Heart left ventricle (tissue), 16 donors: Measurements from ENCODE around the gene CBX5. TPM values are rescaled to one million over a fixed set of nuclear protein-coding genes. Genes with fewer than 3 reads are reported as not detected.

ENCODE experiments used
- ATAC-seq, 4 donors: fragments of 200-7000 bp; cut with Tn5 transposase; one replicate each; pipeline ENCODE4 v1.9.1; 2020 to 2022; ENCODE audit warnings: moderate library complexity in 4 of 4, mild to moderate bottlenecking in 3 of 4, moderate number of reproducible peaks in 1 of 4
- DNase-seq, 5 donors: peaks; one replicate each; pipeline ENCODE4 v3.0.0-alpha.2; 2020
- H3K27ac ChIP-seq, 12 donors: fragments of 200-600 bp; sonication (generic) in 4 of 12; one replicate each; pipeline versions ENCODE4 v1.5.0 to v1.8.0; 2016 to 2022; ENCODE audit warnings: mild to moderate bottlenecking in 2 of 12
- H3K27me3 ChIP-seq, 9 donors: fragments of 200-600 bp; sonication (generic) in 2 of 9; one replicate each; pipeline versions ENCODE4 v1.5.1 to v1.8.0; 2016 to 2022; ENCODE audit warnings: mild to moderate bottlenecking in 3 of 9
- H3K36me3 ChIP-seq, 9 donors: fragments of 200-600 bp; sonication (generic) in 2 of 9; one replicate each; pipeline versions ENCODE4 v1.5.0 to v1.8.0; 2018 to 2022; ENCODE audit warnings: mild to moderate bottlenecking in 2 of 9
- H3K4me1 ChIP-seq, 12 donors: fragments of 200-600 bp; sonication (generic) in 4 of 12; one replicate each; pipeline versions ENCODE4 v1.5.0 to v1.8.0; 2016 to 2022; ENCODE audit warnings: mild to moderate bottlenecking in 3 of 12
- H3K4me3 ChIP-seq, 12 donors: fragments of 200-600 bp; sonication (generic) in 4 of 12; one replicate each; pipeline versions ENCODE4 v1.5.0 to v1.8.0; 2017 to 2022; ENCODE audit warnings: mild to moderate bottlenecking in 9 of 12, moderate library complexity in 4 of 12
- H3K9me3 ChIP-seq, 12 donors: fragments of 200-600 bp; sonication (generic) in 4 of 12; one replicate each; pipeline versions ENCODE4 v1.5.0 to v1.8.0; 2016 to 2022; ENCODE audit warnings: mild to moderate bottlenecking in 1 of 12
- CTCF ChIP-seq, 12 donors: fragments of 200-600 bp; sonication (generic) in 4 of 12; IDR thresholded peaks; one replicate each; pipeline versions ENCODE4 v1.5.0 to v1.8.0; 2018 to 2022; ENCODE audit warnings: antibody characterized with exemption in 12 of 12, mild to moderate bottlenecking in 5 of 12
- POLR2A ChIP-seq, 2 donors: fragments of 450-650 bp; IDR thresholded peaks; one replicate each; pipeline ENCODE4 v1.6.1; 2017; ENCODE audit warnings: antibody characterized with exemption in 2 of 2, mild to moderate bottlenecking in 2 of 2, moderate library complexity in 2 of 2
- WGBS, 4 donors: extraction: QIAGEN DNeasy Blood & Tissue Kit in 2 of 4; methylation state at CpG; one replicate each; pipeline versions ENCODE4 v1.1.5 to v1.1.7; 2013 to 2018; 5-methylcytosine and 5-hydroxymethylcytosine counted together
- intact Hi-C, 10 donors: fragments of 100-400 bp; cut with DNase I; formaldehyde crosslinking; loops; one replicate each; pipeline versions ENCODE4 v1.11.1 to v1.14.2; 2022
- polyA plus RNA-seq, 2 donors: library from polyadenylated mRNA; stranded (reverse); fragments of 200-250 nt; gene quantifications; one replicate each; pipeline ENCODE4 v1.2.3, GENCODE V29; 2013
- total RNA-seq, 9 donors: library from RNA; depleted of rRNA in 2 of 9; stranded (reverse); fragments of >200 nt in 2 of 9; fragmentation: NEBNext Ultra II Directional in 3 of 9; extraction: Animal tissue kit (Norgen Biotek cat#: 25700) in 3 of 9; gene quantifications; one replicate each; pipeline versions ENCODE4 v1.1.0 to v1.2.4, GENCODE V29; 2016 to 2023
- donor health status: ischemic (EF 13 %, LVEDD 7.1; RV severe dilation, severe dysfunction).
- donor health status: healthy with polysubstance abuse.
- donor health status: DM: no; HTN: yes; CAD: no.
- donor health status: DM: no; HTN: no; CAD: no.
- donor health status: ischemic (EF 25% LVEDD 6.9; RV normal size, moderate dysfunction).
- donor health status: ischemic (EF 25% LVEDD 5.7; RV mildly dilated, moderate dysfunction).
- donor health status: healthy.
- donor health status: DM: yes; HTN: yes; CAD: no.
- donor health status: ischemic (EF 35%, LVEDD 5.7; RV mildly dilated, moderate dysfunction).
- donor health status: nonischemic (EF 11% LVEDD 7.7; RV severe dilation, severe dysfunction).
- donor health status: DM: yes; HTN: yes; CAD: no.
- donor health status: PGD.
- donor health status: ischemic (EF 29% LVEDD 5.4; RV normal size, mild dysfunction).
- donor health status: nonischemic (EF 23%, LVEDD 6.1; RV moderate dilation, normal function).

Gene CBX5
- total and polyA plus RNA-seq, 11 donors = 18.4 to 59.5 (median 39.9) TPM

GRCh38 chr12:54197431-54197909 lies 82.5 kb downstream of the CBX5 start:
- DNase-seq (no peak), ATAC-seq (no peak)
- Histone ChIP-seq H3K4me3 (no peak overlapping the region), H3K4me1 (no peaks in the 10 kb centered on the region), H3K27me3 (peaks cover 13 to 98% (median 55%) of the 10 kb centered on the region in 9 donors), H3K36me3 (no peaks in the 10 kb centered on the region), H3K9me3 (no peaks in the 10 kb centered on the region), H3K27ac (no peak overlapping the region)
- TF ChIP-seq POLR2A (IDR thresholded peaks at IDR 0.05) = no peak
- TF ChIP-seq CTCF (IDR thresholded peaks at IDR 0.05) = no peak
- intact Hi-C loops = loop anchor here in 1 of 10 donors (10.0 kb wide), 1 partner anchor 443 kb away; the partner anchor contains the start of gene CISTR
- WGBS, 4 donors = 35 to 46% (median 41%) methylated on average over 8 of the region's 8 CpGs

GRCh38 chr12:54197010-54197409 lies 82.9 kb downstream of the CBX5 start:
- no peak overlapping the region for H3K4me3 ChIP-seq
- no peak for ATAC-seq

GRCh38 chr12:54196396-54196795 lies 83.5 kb downstream of the CBX5 start:
- Histone ChIP-seq H3K27ac (no peak overlapping the region), H3K27me3 (peaks cover 13 to 94% (median 61%) of the 10 kb centered on the region in 9 donors), H3K9me3 (no peaks in the 10 kb centered on the region), H3K4me3 (peak overlapping the region in 1 of 12 donors; percentile 13), H3K36me3 (no peaks in the 10 kb centered on the region), H3K4me1 (peaks cover 0 to 6% (median under 1%) of the 10 kb centered on the region in 12 donors)
- ATAC-seq (no peak), DNase-seq (no peak)
- 69 to 85% (median 75%) methylated on average over 5 of the region's 5 CpGs for WGBS, 4 donors
- intact Hi-C loops = loop anchor here in 1 of 10 donors (10.0 kb wide), 1 partner anchor 442 kb away; the partner anchor contains the start of gene CISTR
- TF ChIP-seq CTCF (IDR thresholded peaks at IDR 0.05) = no peak
- no peak for TF ChIP-seq POLR2A (IDR thresholded peaks at IDR 0.05)

More at GRCh38 chr12:54197010-54197409, 82.9 kb downstream of the CBX5 start:
- Histone ChIP-seq H3K36me3 (no peaks in the 10 kb centered on the region), H3K9me3 (no peaks in the 10 kb centered on the region), H3K27ac (no peak overlapping the region), H3K27me3 (peaks cover 13 to 98% (median 57%) of the 10 kb centered on the region in 9 donors), H3K4me1 (no peaks in the 10 kb centered on the region)
- WGBS, 4 donors = 38 to 61% (median 47%) methylated on average over 5 of the region's 5 CpGs
- no peak for TF ChIP-seq POLR2A (IDR thresholded peaks at IDR 0.05)
- intact Hi-C loops = loop anchor here in 1 of 10 donors (10.0 kb wide), 1 partner anchor 442 kb away; the partner anchor contains the start of gene CISTR
- DNase-seq = no peak

GRCh38 chr12:54195737-54196347 lies 84.1 kb downstream of the CBX5 start:
- Histone ChIP-seq H3K36me3 (no peaks in the 10 kb centered on the region), H3K4me1 (peaks cover 0 to 10% (median 1%) of the 10 kb centered on the region in 12 donors), H3K9me3 (no peaks in the 10 kb centered on the region), H3K27me3 (peaks cover 8 to 93% (median 55%) of the 10 kb centered on the region in 9 donors), H3K27ac (no peak overlapping the region), H3K4me3 (peak overlapping the region in 1 of 12 donors; percentile 13)
- ATAC-seq = peak in 1 of 4 donors; percentile 26
- 27 to 39% (median 33%) methylated on average over 17 of the region's 17 CpGs for WGBS, 4 donors
- TF ChIP-seq CTCF (IDR thresholded peaks at IDR 0.05) (no peak), POLR2A (IDR thresholded peaks at IDR 0.05) (no peak)
- intact Hi-C loops = loop anchor here in 1 of 10 donors (10.0 kb wide), 1 partner anchor 441 kb away; the partner anchor contains the start of gene CISTR
- peak in 1 of 5 donors; percentile 44 for DNase-seq
